A549 (cell line): Measurements from ENCODE around the gene FBF1. TPM values are rescaled to one million over a fixed set of nuclear protein-coding genes. Genes with fewer than 3 reads are reported as not detected.
"Not testable (repeated sequence)": the region's sequence is repeated elsewhere in the genome, so short reads cannot be mapped to it uniquely, and the experiment has no call there.

Experiments
- ATAC-seq, 2 experiments: fragments of 200-7000 bp in 1 of 2; fragments of >200 bp in 1 of 2; cut with Nextera tagmentation in 1 of 2; cut with Tn5 transposase in 1 of 2; 3 replicates each; pipeline versions ENCODE4 v1.8.0 to v1.9.1; 2018 to 2020; ENCODE audit warnings: mild to moderate bottlenecking in 1 of 2, moderate library complexity in 1 of 2
- CTCF ChIA-PET: fragments of 300-600 bp; sonication (Branson Sonifier 250); formaldehyde crosslinking; extraction: SDS; loops from one replicate; lab custom pipeline; 2021; ENCODE audit warnings: antibody characterized with exemption, inconsistent platforms; lab: Yijun Ruan, JAX
- POLR2A ChIA-PET: fragments of 350-600 bp; formaldehyde crosslinking; extraction: SDS; loops from one replicate; lab custom pipeline; 2021; ENCODE audit warnings: antibody characterized with exemption, inconsistent platforms; lab: Yijun Ruan, JAX
- DNase-seq, 2 experiments: peaks; one replicate each; pipeline versions ENCODE4 v3.0.0 to v3.0.0-alpha.2; 2011 to 2016; ENCODE audit warnings: low read depth in 1 of 2, low spot score in 1 of 2
- FAIRE-seq: peaks from 2 replicates; lab custom pipeline; 2011; peaks lifted over from hg19 to GRCh38; lab: Jason Lieb, UNC
- H3K27ac ChIP-seq, 2 experiments: fragments of >200 bp; sonication (Bioruptor Twin); formaldehyde crosslinking; 3 replicates each; pipeline ENCODE4 v1.5.1; 2016 to 2017
- H3K4me1 ChIP-seq: fragments of >200 bp; sonication (Bioruptor Twin); formaldehyde crosslinking; 3 replicates; pipeline ENCODE4 v1.6.1; 2016
- H3K4me2 ChIP-seq: fragments of >200 bp; sonication (Bioruptor Twin); formaldehyde crosslinking; 3 replicates; pipeline ENCODE4 v1.6.1; 2016
- H3K4me3 ChIP-seq: fragments of >200 bp; sonication (Bioruptor Twin); formaldehyde crosslinking; 3 replicates; pipeline ENCODE4 v1.5.1; 2016
- H3K9me3 ChIP-seq: fragments of >200 bp; sonication (Bioruptor Twin); formaldehyde crosslinking; 3 replicates; pipeline ENCODE4 v1.6.1; 2016
- BHLHE40 ChIP-seq: IDR thresholded peaks from 2 replicates; pipeline ENCODE4 v1.6.1; 2012; ENCODE audit warnings: low read depth, low read length, inconsistent platforms
- CBX2 ChIP-seq: fragments of 200-600 bp; sonication (generic); IDR thresholded peaks from 2 replicates; pipeline ENCODE4 v1.6.1; 2016; ENCODE audit warnings: low read depth, mild to moderate bottlenecking, borderline replicate concordance
- CBX8 ChIP-seq: fragments of 200-600 bp; sonication (generic); IDR thresholded peaks from 2 replicates; pipeline ENCODE4 v1.6.1; 2016
- EP300 ChIP-seq, 2 experiments: fragments of >200 bp; sonication (Bioruptor Twin); formaldehyde crosslinking; IDR thresholded peaks; 2 replicates in 1 of 2; 3 replicates in 1 of 2; pipeline ENCODE4 v1.6.1; 2016 to 2017
- FOSL2 ChIP-seq, 2 experiments: fragments of 450-650 bp in 1 of 2; fragments of >200 bp in 1 of 2; sonication (Bioruptor Twin) in 1 of 2; formaldehyde crosslinking; IDR thresholded peaks; 2 replicates each; pipeline versions ENCODE4 v1.5.0 to v1.6.1; 2016 to 2020; ENCODE audit warnings: mild to moderate bottlenecking in 1 of 2, moderate library complexity in 1 of 2
- FOXS1 ChIP-seq: fragments of 250-450 bp; sonication (Bioruptor Pico); IDR thresholded peaks from 2 replicates; pipeline ENCODE4 v1.5.0; 2020; ENCODE audit warnings: mild to moderate bottlenecking, moderate library complexity
- HOXA7 ChIP-seq: fragments of 250-450 bp; sonication (Bioruptor Pico); IDR thresholded peaks from 2 replicates; pipeline ENCODE4 v1.5.0; 2020; ENCODE audit warnings: mild to moderate bottlenecking, moderate library complexity
- MAZ ChIP-seq: fragments of 150-350 bp; IDR thresholded peaks from 2 replicates; pipeline ENCODE4 v1.6.1; 2014; ENCODE audit warnings: antibody characterized with exemption, low read depth, low read length, borderline replicate concordance
- NFE2L2 ChIP-seq: fragments of 150-350 bp; conservative IDR thresholded peaks from 2 replicates; pipeline ENCODE4 v1.6.1; 2014; ENCODE audit warnings: low read length
- NPAS2 ChIP-seq: fragments of 250-450 bp; sonication (Bioruptor Pico); IDR thresholded peaks from 2 replicates; pipeline ENCODE4 v1.8.0; 2022; ENCODE audit warnings: mild to moderate bottlenecking, moderate library complexity, borderline replicate concordance
- NR3C1 ChIP-seq: fragments of >200 bp; sonication (Bioruptor Twin); formaldehyde crosslinking; IDR thresholded peaks from 3 replicates; pipeline ENCODE4 v1.6.1; 2017
- PHF8 ChIP-seq: fragments of 200-600 bp; sonication (generic); IDR thresholded peaks from 2 replicates; pipeline ENCODE4 v1.6.1; 2016; ENCODE audit warnings: low read depth, mild to moderate bottlenecking, antibody characterized with exemption, moderate library complexity, borderline replicate concordance
- POLR2A ChIP-seq: IDR thresholded peaks from 2 replicates; pipeline ENCODE4 v1.6.1; 2012; ENCODE audit warnings: mild to moderate bottlenecking, low read length
- RNF2 ChIP-seq: fragments of 200-600 bp; sonication (generic); IDR thresholded peaks from 2 replicates; pipeline ENCODE4 v1.6.1; 2016; ENCODE audit warnings: low read depth, mild to moderate bottlenecking, antibody characterized with exemption, moderate library complexity, borderline replicate concordance
- ZC3H11A ChIP-seq: fragments of 450-650 bp; IDR thresholded peaks from 2 replicates; pipeline ENCODE4 v1.6.1; 2014; ENCODE audit warnings: antibody characterized with exemption, mild to moderate bottlenecking
- whole genome bisulfite sequencing: methylation state at CpG from one replicate; pipeline ENCODE4 v1.1.6; 2017; ENCODE audit errors: missing lambda C conversion rate; 5-methylcytosine and 5-hydroxymethylcytosine counted together
- polyA plus RNA-seq, 4 experiments: library from polyadenylated mRNA; depleted of rRNA in 3 of 4; stranded (reverse); fragments of >200 nt; fragmentation: RNase III in 1 of 4; extraction: RNeasy Plus Mini Kit Qiagen cat#74134 plus additional on column Dnase treatment in 1 of 4; gene quantifications; 2 replicates in 3 of 4; 3 replicates in 1 of 4; pipeline ENCODE4 v1.2.3, GENCODE V29; 2011 to 2017
- TF ChIP-seq, protein P1 (sequence below): fragments of 200-600 bp; sonication (generic); IDR thresholded peaks from 2 replicates; pipeline ENCODE4 v1.6.1; 2016; ENCODE audit warnings: antibody characterized with exemption, mild to moderate bottlenecking, moderate library complexity
- TF ChIP-seq, protein P2 (sequence below): IDR thresholded peaks from 2 replicates; pipeline ENCODE4 v1.6.1; 2012
- TF ChIP-seq, protein P3 (sequence below): IDR thresholded peaks from 2 replicates; pipeline ENCODE4 v1.6.1; 2012
- TF ChIP-seq, protein P4 (sequence below): IDR thresholded peaks from 2 replicates; pipeline ENCODE4 v1.6.1; 2012; ENCODE audit warnings: low read depth, borderline replicate concordance
- TF ChIP-seq, protein P5 (sequence below): fragments of 450-650 bp; IDR thresholded peaks from 2 replicates; pipeline ENCODE4 v1.6.1; 2014; ENCODE audit warnings: antibody characterized with exemption

FBF1 gene
- polyA plus RNA-seq, 2 of the 4 experiments (the other 2 are of a cell fraction), result 8.5 to 17.8 TPM

DNA sequence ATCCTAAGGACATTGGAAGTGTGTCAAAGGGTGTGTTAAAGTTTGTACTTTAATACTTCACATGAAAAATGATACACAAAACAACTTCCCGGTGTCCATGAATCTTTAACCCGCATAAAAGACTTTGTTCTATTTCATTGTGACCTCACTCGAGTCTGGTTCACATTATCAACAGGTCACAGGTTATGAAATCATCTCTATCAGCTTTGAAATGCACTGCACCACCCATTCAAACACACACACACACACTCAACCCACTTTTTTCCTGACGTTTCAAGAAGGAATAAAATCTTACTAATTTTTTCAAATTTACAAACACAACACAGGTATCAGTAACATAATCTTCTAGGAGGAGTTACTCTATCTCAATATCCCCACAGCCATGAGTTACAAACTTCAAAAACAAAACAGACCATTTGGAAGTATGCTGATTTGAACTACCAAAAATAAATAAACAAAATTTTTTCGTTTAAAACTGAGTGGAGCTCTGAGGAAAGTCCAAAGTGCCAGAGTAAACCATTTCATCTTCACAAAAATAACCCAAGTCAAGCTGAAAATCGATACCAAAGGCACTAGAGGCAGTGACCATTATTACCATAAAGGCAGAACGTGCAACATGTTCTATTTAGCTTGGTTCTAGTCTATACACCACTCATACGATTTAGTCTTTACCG, 35.5 kb upstream of the FBF1 start:
- peak overlapping the region; percentile 50 for H3K4me2 ChIP-seq
- H3K4me1 ChIP-seq, result peaks cover 31% of the 10 kb centered on the region
- H3K9me3 ChIP-seq, result no peaks in the 10 kb centered on the region
- POLR2A ChIA-PET, result no interaction called here
- ATAC-seq, result no peak
- peak in 1 of 2 experiments; percentile 24 for DNase-seq
- 34% methylated on average over 9 of the region's 9 CpGs for WGBS
- H3K27ac ChIP-seq, result peak overlapping the region in 1 of 2 experiments; percentile 0; a peak in 1 of 6 replicates
- TF ChIP-seq PHF8 (no peak), NPAS2 (CRISPR knock-in tag) (no peak), CBX8 (no peak), ZC3H11A (no peak), RNF2 (no peak), NR3C1 (no peak), POLR2A (no peak), FOSL2 (IDR thresholded peaks at IDR 0.05) (no peak), FOSL2 (CRISPR knock-in tag; IDR thresholded peaks at IDR 0.05) (no peak)
- TF ChIP-seq, protein P1, sequence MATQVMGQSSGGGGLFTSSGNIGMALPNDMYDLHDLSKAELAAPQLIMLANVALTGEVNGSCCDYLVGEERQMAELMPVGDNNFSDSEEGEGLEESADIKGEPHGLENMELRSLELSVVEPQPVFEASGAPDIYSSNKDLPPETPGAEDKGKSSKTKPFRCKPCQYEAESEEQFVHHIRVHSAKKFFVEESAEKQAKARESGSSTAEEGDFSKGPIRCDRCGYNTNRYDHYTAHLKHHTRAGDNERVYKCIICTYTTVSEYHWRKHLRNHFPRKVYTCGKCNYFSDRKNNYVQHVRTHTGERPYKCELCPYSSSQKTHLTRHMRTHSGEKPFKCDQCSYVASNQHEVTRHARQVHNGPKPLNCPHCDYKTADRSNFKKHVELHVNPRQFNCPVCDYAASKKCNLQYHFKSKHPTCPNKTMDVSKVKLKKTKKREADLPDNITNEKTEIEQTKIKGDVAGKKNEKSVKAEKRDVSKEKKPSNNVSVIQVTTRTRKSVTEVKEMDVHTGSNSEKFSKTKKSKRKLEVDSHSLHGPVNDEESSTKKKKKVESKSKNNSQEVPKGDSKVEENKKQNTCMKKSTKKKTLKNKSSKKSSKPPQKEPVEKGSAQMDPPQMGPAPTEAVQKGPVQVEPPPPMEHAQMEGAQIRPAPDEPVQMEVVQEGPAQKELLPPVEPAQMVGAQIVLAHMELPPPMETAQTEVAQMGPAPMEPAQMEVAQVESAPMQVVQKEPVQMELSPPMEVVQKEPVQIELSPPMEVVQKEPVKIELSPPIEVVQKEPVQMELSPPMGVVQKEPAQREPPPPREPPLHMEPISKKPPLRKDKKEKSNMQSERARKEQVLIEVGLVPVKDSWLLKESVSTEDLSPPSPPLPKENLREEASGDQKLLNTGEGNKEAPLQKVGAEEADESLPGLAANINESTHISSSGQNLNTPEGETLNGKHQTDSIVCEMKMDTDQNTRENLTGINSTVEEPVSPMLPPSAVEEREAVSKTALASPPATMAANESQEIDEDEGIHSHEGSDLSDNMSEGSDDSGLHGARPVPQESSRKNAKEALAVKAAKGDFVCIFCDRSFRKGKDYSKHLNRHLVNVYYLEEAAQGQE, result no peak
- TF ChIP-seq, protein P2, sequence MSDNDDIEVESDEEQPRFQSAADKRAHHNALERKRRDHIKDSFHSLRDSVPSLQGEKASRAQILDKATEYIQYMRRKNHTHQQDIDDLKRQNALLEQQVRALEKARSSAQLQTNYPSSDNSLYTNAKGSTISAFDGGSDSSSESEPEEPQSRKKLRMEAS, result no peak
- TF ChIP-seq, protein P3, sequence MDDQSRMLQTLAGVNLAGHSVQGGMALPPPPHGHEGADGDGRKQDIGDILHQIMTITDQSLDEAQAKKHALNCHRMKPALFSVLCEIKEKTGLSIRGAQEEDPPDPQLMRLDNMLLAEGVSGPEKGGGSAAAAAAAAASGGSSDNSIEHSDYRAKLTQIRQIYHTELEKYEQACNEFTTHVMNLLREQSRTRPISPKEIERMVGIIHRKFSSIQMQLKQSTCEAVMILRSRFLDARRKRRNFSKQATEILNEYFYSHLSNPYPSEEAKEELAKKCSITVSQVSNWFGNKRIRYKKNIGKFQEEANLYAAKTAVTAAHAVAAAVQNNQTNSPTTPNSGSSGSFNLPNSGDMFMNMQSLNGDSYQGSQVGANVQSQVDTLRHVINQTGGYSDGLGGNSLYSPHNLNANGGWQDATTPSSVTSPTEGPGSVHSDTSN, result no peak
- TF ChIP-seq, protein P4, sequence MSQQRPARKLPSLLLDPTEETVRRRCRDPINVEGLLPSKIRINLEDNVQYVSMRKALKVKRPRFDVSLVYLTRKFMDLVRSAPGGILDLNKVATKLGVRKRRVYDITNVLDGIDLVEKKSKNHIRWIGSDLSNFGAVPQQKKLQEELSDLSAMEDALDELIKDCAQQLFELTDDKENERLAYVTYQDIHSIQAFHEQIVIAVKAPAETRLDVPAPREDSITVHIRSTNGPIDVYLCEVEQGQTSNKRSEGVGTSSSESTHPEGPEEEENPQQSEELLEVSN, result no peak
- TF ChIP-seq, all 56 proteins: peak for 0
- no peak overlapping the region for H3K4me3 ChIP-seq
- CTCF ChIA-PET, result interaction anchor here (0.6 to 2.5 kb wide), 5 partner anchors 8 to 303 kb away, joined by 3 to 8 read pairs (median 4); partner anchors contain the start of genes CDK3 and MRPL38
- no peak for FAIRE-seq

DNA sequence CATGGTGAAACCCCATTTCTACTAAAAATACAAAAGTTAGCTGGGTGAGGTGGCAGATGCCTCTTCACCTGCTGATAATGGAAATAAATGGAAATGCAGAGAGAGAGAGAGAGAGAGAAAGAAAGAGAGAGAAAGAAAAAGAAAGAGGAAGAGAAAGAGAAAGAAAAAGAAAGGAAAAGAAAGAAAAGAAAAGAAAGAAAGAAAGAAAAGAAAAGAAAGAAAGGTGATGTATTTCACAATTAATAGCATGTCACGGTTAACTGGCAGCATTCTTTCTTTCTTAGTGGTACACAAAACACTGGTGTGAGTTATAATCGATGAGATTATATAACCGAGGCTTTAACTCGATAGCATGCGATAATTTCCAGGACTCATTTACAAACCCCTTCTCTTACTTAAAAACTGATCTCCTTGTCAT, 34.9 kb upstream of the FBF1 start:
- TF ChIP-seq EP300 (IDR thresholded peaks at IDR 0.05) (no peak), BHLHE40 (no peak), CBX2 (no peak), MAZ (no peak), RNF2 (no peak), CBX8 (no peak), HOXA7 (CRISPR knock-in tag) (no peak), NFE2L2 (no peak), FOXS1 (CRISPR knock-in tag) (no peak)
- TF ChIP-seq, protein P5, sequence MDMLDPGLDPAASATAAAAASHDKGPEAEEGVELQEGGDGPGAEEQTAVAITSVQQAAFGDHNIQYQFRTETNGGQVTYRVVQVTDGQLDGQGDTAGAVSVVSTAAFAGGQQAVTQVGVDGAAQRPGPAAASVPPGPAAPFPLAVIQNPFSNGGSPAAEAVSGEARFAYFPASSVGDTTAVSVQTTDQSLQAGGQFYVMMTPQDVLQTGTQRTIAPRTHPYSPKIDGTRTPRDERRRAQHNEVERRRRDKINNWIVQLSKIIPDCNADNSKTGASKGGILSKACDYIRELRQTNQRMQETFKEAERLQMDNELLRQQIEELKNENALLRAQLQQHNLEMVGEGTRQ, result no peak
- CTCF ChIA-PET, result interaction anchor here (0.6 to 2.5 kb wide), 2 partner anchors 24 to 29 kb away, joined by 3 to 8 read pairs; no protein-coding TSS in a partner anchor
- Histone ChIP-seq H3K4me2 (peak overlapping the region; percentile 50), H3K9me3 (no peaks in the 10 kb centered on the region), H3K4me1 (peaks cover 31% of the 10 kb centered on the region), H3K4me3 (no peak overlapping the region), H3K27ac (peak overlapping the region in 1 of 2 experiments; percentile 0; a peak in 1 of 6 replicates)
- FAIRE-seq (no peak), DNase-seq (no peak), ATAC-seq (no peak)
- POLR2A ChIA-PET, result no interaction called here
- WGBS, result 67% methylated on average over 5 of the region's 5 CpGs

DNA sequence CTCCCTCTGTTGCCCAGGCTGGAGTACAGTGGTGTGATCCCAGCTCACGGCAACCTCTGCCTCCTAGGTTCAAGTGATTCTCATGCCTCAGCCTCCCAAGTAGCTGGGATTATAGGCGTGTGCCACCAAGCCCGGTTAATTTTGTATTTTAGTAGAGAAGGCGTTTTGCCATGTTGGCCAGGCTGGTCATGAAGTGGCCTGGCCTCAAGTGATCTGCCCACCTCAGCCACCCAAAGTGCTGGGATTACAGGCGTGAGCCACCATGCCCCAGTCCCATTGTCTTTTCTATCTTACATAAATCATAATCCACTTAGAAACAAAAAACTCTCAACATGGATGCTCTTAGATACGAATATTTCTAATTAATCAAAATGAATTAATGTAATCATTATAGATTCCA, 34.3 kb upstream of the FBF1 start:
- H3K27ac ChIP-seq, H3K9me3 ChIP-seq, FAIRE-seq, POLR2A ChIA-PET, ATAC-seq, H3K4me2 ChIP-seq, H3K4me3 ChIP-seq, DNase-seq: not testable (repeated sequence)
- H3K4me1 ChIP-seq, result peaks cover 27% of the 10 kb centered on the region
- CTCF ChIA-PET, result interaction anchor here (0.6 to 2.5 kb wide), 3 partner anchors 25 to 70 kb away, joined by 3 to 8 read pairs (median 6); no protein-coding TSS in a partner anchor
- WGBS, result 94% methylated on average over 6 of the region's 6 CpGs
